Ecto neural progenitor cell (in vitro differentiated cells): ENCODE data around the gene TAGAP.

ENCODE experiments used
- DNase-seq: peaks from one replicate; pipeline ENCODE4 v3.0.0-alpha.2; 2018; ENCODE audit warnings: low spot score

Gene TAGAP

DNA sequence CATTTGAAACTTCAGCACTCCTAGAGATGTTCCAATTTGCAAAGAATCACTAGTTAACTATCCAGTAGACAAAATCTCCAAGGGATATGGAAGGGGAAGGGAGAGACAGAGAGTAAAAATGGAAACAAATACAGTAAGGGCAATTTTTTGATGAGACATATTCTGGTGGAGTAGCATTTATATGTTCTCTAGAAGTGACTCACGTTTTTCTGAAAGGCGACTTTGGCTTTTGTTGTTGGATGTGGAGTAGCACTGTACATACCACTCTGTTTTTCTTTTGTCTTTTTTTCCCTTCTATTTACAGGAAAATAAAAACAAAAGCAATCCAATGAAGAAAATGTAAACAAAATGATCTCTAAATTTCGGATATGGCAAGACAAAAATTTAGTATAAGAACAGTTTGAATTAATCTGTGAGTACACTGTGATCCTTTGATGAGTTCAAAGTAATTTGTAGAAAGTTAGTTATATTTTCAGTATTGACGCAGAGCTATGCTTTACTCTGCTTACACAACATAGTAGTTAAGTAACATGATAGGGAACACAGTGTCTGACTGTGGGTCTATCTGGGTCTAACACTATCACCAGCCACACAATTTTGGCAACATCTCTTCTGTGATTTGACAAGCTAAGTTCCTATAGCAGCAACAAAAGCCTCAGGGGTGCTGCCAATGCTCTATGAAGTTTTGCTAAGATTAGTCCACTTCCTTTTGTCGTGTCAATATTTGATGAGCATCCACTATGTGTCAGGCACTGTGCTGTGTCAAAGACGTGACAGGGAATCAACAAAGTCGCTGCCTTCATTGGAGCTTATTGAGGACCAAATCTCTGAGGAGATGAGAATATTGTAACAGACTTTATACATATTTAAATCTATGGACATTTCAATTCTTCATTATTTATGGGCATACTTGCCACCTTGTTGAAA lies 27.3 kb upstream of the TAGAP start:
- no peak for DNase-seq

DNA sequence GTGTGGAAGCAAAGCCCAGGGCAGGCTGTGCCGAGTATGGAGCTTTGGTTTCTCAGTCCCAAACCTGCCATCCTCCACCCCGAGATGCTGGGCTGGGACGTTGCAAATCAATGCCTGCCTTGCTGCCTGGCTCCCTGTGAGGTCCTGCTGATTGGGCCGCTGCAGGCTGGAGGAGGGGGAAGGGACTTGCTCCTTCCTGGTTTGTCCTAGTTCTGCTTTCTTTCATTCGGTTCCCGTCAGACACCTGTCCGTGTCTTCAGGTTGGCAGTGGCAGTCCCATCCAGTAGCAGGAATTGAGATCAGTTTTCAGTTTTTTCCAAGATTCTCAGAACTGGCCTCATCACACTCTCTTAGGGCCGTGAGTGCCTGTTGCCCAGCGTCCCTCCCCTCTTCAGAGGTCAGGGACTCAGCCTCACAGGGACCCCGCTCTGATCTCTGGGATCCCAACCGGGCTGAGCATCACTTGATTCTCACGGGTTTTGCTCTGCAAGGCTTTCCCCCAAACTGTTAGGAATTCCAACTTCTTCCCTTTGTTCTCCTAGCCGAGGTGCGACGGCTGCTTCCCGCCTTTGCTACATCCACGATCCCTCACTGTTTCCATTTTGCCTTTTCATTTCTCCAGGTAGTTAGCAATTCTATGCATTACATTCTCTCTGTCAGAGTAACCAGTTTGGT lies 24.2 kb upstream of the TAGAP start:
- DNase-seq = no peak

GRCh38 chr6:159067334-159067733 lies 22.5 kb upstream of the TAGAP start:
- no peak for DNase-seq

DNA sequence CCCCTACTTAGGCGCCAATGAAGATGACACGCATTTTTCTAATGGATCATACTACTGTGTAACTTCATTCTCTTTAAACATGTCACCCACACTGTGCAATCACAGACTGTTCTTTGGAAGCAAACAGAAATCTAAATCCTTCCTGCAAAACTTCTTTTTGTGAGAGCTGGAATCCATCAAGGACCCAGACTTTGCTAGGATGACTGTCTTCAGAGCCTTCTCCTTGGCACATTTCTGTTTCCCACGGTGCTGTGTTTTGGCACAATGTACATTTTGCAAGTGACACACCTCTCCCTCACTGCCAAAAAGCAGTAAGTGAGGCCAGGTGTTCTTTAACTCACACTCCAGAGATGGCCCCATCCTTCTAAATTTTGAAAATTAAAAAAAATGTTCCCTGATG lies 21.7 kb upstream of the TAGAP start:
- no peak for DNase-seq

DNA sequence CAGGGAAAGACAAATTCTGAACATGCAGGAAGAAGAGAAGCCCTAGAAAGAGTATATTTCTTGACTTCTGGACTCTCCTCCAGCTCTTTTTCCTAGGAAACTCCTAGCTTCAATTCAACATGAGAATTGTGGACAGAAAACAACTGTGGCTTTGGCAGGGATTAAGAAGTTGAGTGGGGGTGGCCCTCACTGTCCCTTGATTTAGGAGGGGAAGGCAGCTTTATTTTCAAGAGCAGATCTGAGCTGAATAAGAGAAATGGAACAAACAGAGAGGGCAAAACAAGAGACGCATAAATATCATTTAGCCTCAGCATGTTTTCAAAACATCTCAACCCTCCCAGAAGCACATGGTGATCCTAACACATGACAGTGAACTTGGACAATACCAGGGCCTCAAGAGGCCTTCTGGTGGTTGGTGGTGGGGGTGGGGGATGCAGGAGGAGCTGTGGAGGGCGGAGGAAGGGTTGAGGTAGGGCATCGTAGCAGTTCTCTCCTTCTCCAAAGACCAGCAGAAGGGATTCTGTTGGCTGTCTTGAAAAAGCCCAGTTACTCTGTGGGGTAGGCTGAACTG lies 21.1 kb upstream of the TAGAP start:
- no peak for DNase-seq

DNA sequence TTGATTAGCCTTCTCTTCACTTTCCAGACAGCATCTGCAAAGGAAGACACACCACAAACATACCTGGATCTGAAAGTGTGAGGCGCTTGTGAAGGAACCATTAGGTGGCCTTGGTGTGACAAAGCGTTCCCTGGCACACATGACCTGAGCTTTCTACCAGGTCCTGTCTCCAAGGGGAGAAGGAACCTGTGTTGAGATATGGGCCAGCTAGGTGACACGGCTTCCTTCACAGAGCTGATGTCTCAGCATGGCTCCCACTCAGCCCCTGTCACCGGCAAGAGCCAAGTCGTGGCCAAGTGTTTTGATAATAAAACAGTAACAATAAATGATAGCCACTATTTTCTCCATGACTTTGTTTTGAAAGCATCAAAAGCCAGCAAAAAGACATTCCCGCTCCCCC lies 20.3 kb upstream of the TAGAP start:
- DNase-seq = no peak

DNA sequence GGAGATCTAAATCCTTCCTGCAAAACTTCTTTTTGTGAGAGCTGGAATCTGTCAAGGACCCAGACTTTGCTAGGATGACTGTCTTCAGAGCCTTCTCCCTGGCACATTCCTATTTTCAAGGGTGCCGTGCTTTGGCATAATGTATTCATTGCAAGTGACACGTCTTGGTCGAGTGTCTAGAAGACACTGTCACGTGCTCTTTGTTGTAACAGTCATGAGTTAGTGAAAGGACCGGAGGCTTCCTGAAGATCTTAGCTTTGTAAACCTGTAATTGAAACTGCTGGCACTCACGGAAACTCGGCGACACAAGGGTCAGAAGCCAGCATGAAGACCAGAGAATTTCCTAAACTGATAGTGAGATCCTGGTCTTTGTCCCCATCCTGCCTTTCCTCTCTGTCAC lies 19.7 kb upstream of the TAGAP start:
- no peak for DNase-seq

DNA sequence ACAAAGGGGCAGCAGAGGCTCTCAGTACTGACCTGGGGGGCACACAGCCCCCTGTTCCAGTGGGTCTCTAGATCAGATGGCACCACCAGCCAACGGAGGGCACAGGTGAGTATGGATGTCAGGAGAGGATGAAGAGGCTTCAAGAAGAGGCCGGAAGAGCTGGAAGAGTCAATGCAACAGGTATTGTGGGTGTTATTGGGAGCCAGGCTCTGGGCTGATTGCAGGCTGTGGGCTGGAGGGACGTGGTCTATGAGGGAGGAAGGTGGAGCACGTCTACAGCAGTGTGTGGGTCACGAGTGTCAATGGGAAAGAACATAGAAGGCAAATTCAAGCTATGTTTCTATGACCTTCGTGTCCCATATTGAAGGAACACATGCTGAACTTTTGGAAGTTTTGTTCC lies 18.8 kb upstream of the TAGAP start:
- no peak for DNase-seq

- no peak for DNase-seq
These were observed 18.2 kb upstream of the TAGAP start for GRCh38 chr6:159062976-159063375.

DNA sequence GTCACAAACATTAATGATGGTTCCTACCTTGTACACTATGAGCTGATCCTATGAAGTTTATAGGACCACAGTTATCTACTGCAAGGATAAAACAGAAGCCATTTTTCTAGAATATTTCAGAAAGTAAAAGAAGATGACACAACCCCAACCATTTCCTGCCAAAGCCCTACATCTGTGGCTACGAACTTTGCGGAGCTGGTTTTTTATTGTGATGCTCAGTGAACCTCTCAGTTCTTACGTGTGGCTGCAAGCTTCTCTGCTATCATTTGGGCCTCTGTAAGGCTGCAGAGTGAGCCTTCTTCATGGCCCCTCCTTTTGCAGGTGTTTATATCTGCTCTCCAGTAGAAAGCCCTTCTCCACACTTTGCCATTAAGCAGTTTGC lies 17.8 kb upstream of the TAGAP start:
- no peak for DNase-seq

DNA sequence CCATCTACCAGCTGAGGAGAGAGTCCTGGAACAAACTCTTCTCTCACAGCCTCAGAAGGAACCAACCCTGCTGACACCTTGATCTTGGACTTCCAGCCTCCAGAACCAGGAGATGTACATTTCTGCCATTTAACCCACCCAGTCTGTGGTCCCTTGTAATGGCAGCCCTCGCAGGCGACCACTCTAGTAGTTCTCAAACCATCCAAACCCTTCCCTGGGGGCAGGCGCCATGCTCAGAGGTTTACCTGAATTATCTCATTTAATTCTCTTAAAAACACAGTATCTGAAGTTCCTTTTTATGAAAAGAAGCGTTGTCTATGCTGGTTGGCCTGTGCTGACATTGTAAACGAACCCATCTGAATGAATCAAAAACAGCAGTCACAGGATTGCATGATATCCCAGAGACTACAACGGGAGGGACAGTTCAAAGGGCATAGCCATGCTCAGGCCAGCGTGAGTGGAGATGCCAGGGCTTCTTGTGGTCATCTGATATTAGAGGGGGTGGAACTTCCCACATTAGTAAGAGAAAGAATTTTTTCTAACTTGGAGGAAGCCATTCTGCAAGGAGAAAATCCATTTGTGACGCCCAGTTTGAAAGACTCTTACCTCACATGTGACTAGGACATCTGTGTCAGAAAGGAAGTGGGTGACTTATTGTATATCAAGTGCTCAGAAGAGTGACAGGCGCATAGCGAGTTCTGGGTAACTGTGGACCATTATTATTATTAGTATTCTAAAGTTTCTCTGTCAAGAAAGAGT lies 17.2 kb upstream of the TAGAP start:
- no peak for DNase-seq

DNA sequence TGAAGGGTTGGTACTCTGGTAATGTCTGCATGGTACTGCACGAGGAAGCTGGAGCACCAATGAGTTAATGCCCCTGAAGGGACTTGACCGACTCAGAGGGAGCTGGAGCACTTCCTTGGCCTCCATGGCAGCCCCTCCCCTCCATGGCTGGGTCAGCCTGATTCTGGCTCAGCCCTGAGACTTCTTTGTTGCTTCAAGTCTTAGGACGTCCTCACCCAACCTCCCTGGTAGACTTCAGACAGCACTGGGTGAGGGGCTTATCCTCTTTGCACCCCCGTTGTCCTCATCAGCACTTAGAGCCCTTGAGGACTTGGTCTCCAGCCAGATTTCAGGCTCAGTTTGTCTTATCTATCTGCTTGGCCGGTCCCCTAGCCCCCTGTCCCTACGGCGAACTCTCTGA lies 16.4 kb upstream of the TAGAP start:
- DNase-seq = no peak

GRCh38 chr6:159059885-159060506 lies 15.2 kb upstream of the TAGAP start:
- DNase-seq = no peak

- no peak for DNase-seq
These were observed 14.3 kb upstream of the TAGAP start for GRCh38 chr6:159059141-159059540.

- no peak for DNase-seq
These were observed 12.1 kb upstream of the TAGAP start for GRCh38 chr6:159056899-159057298.

GRCh38 chr6:159056432-159056831 lies 11.6 kb upstream of the TAGAP start:
- DNase-seq = no peak

DNA sequence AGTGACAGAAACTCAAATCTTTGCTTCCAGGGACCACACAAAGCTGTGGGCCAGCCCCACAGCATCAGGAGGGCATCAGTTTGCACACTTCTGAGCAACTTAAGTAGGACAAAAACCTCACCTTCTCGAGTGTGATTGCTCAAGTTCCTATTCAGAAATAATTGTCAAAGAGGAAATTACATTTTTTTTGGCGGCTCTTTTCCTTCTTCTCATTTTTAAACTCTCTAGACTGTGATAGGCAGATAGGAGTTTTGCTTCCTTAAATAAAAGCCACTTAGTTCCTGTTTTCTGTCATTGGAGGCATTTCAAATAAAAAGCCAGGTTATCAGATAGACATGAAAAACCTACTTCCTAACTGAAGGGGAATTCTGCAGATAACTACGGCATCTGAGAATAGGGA lies 11.2 kb upstream of the TAGAP start:
- DNase-seq = no peak

GRCh38 chr6:159053781-159054398 lies 9.1 kb upstream of the TAGAP start:
- no peak for DNase-seq

DNA sequence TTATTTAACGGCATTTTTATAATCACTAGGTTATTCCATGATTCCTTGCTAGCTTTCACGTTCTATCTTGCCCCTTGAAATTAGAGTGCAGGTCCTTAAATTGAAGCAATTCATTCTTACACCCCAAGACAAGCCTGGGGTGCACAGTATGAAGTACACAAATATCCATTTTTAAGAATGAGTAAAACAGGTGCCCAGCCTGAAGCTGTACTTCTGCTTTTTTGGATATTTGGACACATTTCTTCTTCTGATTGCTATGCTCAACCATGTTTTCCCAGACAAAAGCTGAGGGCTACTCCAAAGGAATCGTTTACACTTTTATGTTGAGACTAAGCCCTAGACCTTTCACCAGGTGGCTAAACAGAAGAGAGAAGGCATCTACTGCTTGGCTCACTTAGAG lies 7.9 kb upstream of the TAGAP start:
- no peak for DNase-seq

DNA sequence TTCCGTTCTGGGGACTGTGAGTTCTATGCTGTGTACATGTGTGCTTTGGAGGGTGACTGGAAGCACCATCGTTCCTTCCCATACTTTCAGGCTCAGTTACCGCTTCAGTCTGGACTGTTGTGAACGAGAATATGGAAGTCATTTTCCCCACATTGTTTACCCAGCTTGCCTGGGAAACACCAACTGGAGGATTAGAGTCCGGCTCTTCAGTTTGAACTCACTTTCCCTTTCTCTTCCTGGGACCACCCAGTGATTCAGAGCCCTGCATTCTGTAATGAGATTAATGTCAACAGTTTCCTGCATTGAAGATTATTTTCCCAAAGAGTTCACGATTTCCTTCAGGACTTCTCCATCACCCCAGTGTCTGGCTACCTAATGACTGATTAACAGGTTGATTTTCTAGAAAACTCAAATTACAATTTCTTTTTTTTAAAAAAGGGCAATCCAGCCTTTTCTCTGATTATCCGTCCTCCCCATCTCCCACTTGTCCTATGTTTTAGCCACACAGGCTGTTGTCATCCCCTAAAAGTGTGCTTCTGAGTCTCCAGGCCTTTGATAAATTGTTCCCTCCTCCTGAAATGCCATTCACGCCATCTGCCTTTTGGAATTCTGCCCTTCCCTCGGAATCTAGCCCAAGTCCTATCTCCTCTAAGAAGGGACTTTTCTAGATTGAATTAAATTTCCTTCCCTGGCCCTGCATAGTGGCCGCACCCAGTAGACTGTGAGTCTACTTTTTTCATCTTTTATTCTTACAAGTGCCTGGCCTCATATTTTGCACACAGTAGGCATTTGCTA lies 3.3 kb upstream of the TAGAP start:
- DNase-seq = no peak

GRCh38 chr6:159045801-159046200 lies 1.0 kb upstream of the TAGAP start:
- no peak for DNase-seq
